SU-DHL-6 (cell line): ENCODE results near the gene ACAA2.

Source experiments
- H2AFZ ChIP-seq: fragments of 200-600 bp; sonication (generic); 2 replicates; pipeline ENCODE4 v1.6.1; 2014; ENCODE audit warnings: low read depth, mild to moderate bottlenecking, moderate library complexity, mixed read lengths, antibody characterized with exemption, low read length; ENCODE audit not compliant: severe bottlenecking
- H3F3A ChIP-seq: fragments of 200-600 bp; shearing (Covaris generic); 2 replicates; pipeline ENCODE4 v1.6.0; 2016; ENCODE audit warnings: antibody characterized with exemption, mild to moderate bottlenecking; ENCODE audit not compliant: insufficient read depth
- H3K27ac ChIP-seq: fragments of 200-600 bp; sonication (generic); 2 replicates; pipeline ENCODE4 v1.5.1; 2016; ENCODE audit warnings: low read depth, mild to moderate bottlenecking, low read length, moderate library complexity, mixed read lengths
- H3K27me3 ChIP-seq: fragments of 200-600 bp; sonication (generic), shearing (Covaris generic); 2 replicates; pipeline ENCODE4 v1.6.0; 2014; ENCODE audit warnings: mild to moderate bottlenecking, low read length
- H3K36me3 ChIP-seq: fragments of 200-600 bp; sonication (generic); 2 replicates; pipeline ENCODE4 v1.6.1; 2014; ENCODE audit warnings: mild to moderate bottlenecking, low read length, mixed read lengths
- H3K4me2 ChIP-seq: fragments of 300-600, 200-600 bp; shearing (Covaris generic), sonication (generic); 2 replicates; pipeline ENCODE4 v1.6.0; 2014; ENCODE audit warnings: low read length, low read depth, mild to moderate bottlenecking; ENCODE audit not compliant: poor library complexity, severe bottlenecking
- H3K4me3 ChIP-seq: fragments of 200-600 bp; sonication (generic); 2 replicates; pipeline ENCODE4 v1.5.1; 2014; ENCODE audit warnings: antibody characterized with exemption, low read length, mild to moderate bottlenecking, mixed read lengths; ENCODE audit not compliant: insufficient read depth, poor library complexity, severe bottlenecking
- H3K79me2 ChIP-seq: fragments of 200-600 bp; sonication (generic); 2 replicates; pipeline ENCODE4 v1.6.1; 2014; ENCODE audit warnings: mild to moderate bottlenecking, low read length, moderate library complexity; ENCODE audit not compliant: insufficient read depth
- H3K9ac ChIP-seq: fragments of 200-600 bp; sonication (generic); 2 replicates; pipeline ENCODE4 v1.7.0; 2014; ENCODE audit warnings: mild to moderate bottlenecking, low read length
- H3K9me2 ChIP-seq: fragments of 200-600 bp; sonication (generic); replicated peaks from 2 replicates; pipeline ENCODE4 v1.6.1; 2014; ENCODE audit warnings: low read length; ENCODE audit not compliant: insufficient read depth
- H3K9me3 ChIP-seq: fragments of 200-600 bp; sonication (generic); 2 replicates; pipeline ENCODE4 v1.6.1; 2014; ENCODE audit warnings: low read length, mixed read lengths; ENCODE audit not compliant: insufficient read depth
- H4K20me1 ChIP-seq: fragments of 200-600 bp; sonication (generic); 2 replicates; pipeline ENCODE4 v1.6.1; 2014; ENCODE audit warnings: low read depth, mild to moderate bottlenecking, antibody characterized with exemption, low read length, moderate library complexity, mixed read lengths
- EZH2phosphoT487 ChIP-seq: fragments of 200-600 bp; sonication (generic), shearing (Covaris generic); conservative IDR thresholded peaks from 2 replicates; pipeline ENCODE4 v1.6.1; 2018; ENCODE audit warnings: mild to moderate bottlenecking, antibody characterized with exemption, low read length, moderate library complexity, mixed read lengths
- TF ChIP-seq, protein P1 (sequence below): fragments of 200-600 bp; sonication (generic); IDR thresholded peaks from one replicate; pipeline ENCODE4 v1.5.1; 2017; ENCODE audit warnings: antibody characterized with exemption, mild to moderate bottlenecking, low read length, moderate library complexity; ENCODE audit not compliant: insufficient read depth, poor library complexity, severe bottlenecking

ACAA2 gene

GRCh38 chr18:49749563-49749962, 63.8 kb downstream of the ACAA2 start:
- Histone ChIP-seq H3K36me3 (no peaks in the 10 kb centered on the region), H2AFZ (no peak overlapping the region), H3K27ac (no peak overlapping the region), H3F3A (no peaks in the 10 kb centered on the region), H3K9me3 (peaks cover 7% of the 10 kb centered on the region; the same call in 1 of the 2 replicates), H3K4me2 (no peak overlapping the region), H3K4me3 (no peak overlapping the region), H3K9me2 (no peaks in the 10 kb centered on the region), H4K20me1 (no peaks in the 10 kb centered on the region), H3K9ac (no peak overlapping the region), H3K27me3 (no peaks in the 10 kb centered on the region), H3K79me2 (no peaks in the 10 kb centered on the region)
- TF ChIP-seq, protein P1, sequence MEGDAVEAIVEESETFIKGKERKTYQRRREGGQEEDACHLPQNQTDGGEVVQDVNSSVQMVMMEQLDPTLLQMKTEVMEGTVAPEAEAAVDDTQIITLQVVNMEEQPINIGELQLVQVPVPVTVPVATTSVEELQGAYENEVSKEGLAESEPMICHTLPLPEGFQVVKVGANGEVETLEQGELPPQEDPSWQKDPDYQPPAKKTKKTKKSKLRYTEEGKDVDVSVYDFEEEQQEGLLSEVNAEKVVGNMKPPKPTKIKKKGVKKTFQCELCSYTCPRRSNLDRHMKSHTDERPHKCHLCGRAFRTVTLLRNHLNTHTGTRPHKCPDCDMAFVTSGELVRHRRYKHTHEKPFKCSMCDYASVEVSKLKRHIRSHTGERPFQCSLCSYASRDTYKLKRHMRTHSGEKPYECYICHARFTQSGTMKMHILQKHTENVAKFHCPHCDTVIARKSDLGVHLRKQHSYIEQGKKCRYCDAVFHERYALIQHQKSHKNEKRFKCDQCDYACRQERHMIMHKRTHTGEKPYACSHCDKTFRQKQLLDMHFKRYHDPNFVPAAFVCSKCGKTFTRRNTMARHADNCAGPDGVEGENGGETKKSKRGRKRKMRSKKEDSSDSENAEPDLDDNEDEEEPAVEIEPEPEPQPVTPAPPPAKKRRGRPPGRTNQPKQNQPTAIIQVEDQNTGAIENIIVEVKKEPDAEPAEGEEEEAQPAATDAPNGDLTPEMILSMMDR = no peak
- no peak for TF ChIP-seq EZH2phosphoT487

DNA sequence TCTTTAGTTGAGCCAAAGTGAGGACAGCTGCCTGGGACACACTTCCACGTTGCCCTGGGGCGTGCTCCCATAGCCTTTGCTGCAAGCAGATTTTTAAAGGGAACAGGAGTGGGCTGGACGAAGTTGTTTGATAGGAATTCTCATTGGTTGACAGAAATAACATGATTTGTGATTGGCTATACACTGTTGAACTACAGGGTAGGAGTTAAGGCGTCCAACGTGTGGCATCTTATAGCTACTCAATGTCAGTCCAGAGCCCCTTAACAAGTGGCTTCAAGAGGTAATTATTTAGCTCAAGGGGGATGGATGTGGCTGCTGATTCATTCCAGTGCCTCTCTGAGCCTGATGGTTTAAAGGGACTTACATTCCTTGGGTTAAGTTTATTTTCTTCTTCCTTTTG, 65.5 kb downstream of the ACAA2 start:
- Histone ChIP-seq H3F3A (no peaks in the 10 kb centered on the region), H3K4me2 (no peak overlapping the region), H3K9ac (no peak overlapping the region), H3K27me3 (no peaks in the 10 kb centered on the region), H3K9me2 (no peaks in the 10 kb centered on the region), H2AFZ (no peak overlapping the region), H3K4me3 (no peak overlapping the region), H4K20me1 (no peaks in the 10 kb centered on the region), H3K79me2 (no peaks in the 10 kb centered on the region), H3K36me3 (no peaks in the 10 kb centered on the region), H3K27ac (no peak overlapping the region), H3K9me3 (no peaks in the 10 kb centered on the region)
- TF ChIP-seq, protein P1 = no peak
- no peak for TF ChIP-seq EZH2phosphoT487

DNA sequence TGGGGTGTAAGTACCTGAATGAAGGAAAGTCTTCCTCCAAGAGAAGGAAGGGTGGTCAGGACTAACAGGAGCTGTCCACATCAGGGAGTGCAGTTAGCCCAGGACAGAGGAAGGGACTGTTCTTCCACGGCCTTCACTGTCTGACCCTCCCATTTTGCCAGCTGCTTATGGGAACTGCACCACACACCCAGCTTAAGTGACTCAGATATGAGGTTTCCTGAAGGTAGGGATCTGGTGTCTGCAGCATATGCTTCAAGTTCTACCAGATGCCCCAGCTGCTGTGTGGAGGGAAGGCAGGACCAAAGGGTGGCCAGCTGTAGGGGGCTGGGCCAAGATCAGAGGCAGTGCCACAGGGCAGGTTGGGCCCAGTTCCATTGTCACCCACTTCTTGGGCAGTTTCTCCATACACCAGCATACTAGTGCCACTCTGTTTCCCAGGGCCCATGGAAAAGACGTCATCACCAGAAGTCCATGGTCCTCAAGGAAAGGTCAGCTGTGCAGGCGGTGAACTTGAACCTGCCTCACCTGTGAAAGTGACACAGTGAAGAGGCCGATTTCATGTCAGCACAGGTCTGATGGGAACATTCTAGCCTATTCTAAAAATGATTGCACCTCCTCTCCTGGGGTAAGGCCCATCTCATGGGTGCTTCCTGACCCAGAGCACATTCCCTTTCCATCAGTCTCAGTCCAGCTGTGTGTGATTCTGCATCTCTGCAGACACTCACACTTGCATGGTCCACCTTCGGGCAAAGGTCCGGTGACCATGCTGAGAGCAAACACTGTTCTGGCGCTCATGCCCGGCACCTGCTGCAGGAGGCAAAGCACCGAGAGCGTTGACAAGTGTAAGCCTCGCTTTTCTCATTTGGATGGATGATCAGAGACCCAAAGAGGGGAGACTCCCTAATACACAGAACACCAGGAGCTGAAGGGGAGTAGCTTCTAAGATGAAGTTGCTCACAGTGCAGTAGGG, 68.0 kb downstream of the ACAA2 start:
- H3K36me3 ChIP-seq = no peaks in the 10 kb centered on the region
- no peak for TF ChIP-seq EZH2phosphoT487
- TF ChIP-seq, protein P1 = no peak
- no peaks in the 10 kb centered on the region for H3K9me2 ChIP-seq
- no peak overlapping the region for H3K4me3 ChIP-seq
- no peaks in the 10 kb centered on the region for H3K9me3 ChIP-seq
- no peaks in the 10 kb centered on the region for H3K27me3 ChIP-seq
- H3K79me2 ChIP-seq = no peaks in the 10 kb centered on the region
- no peak overlapping the region for H3K4me2 ChIP-seq
- H4K20me1 ChIP-seq = no peaks in the 10 kb centered on the region
- no peak overlapping the region for H3K27ac ChIP-seq
- H3K9ac ChIP-seq = no peak overlapping the region
- no peak overlapping the region for H2AFZ ChIP-seq
- H3F3A ChIP-seq = no peaks in the 10 kb centered on the region
